HEK293T (cell line): ENCODE measurements around the gene KCNK4.
A peak's percentile ranks its signal among the peaks of the same experiment; 100 is the strongest.

ENCODE experiments used
- ARNT ChIP-seq: fragments of 450-650 bp; IDR thresholded peaks from 2 replicates; pipeline ENCODE4 v1.6.1; 2017; ENCODE audit warnings: mild to moderate bottlenecking
- ELF4 ChIP-seq: fragments of 450-650 bp; IDR thresholded peaks from 2 replicates; pipeline ENCODE4 v1.6.1; 2017; ENCODE audit warnings: antibody characterized with exemption
- FOXK2 ChIP-seq: fragments of 450-650 bp; IDR thresholded peaks from 2 replicates; pipeline ENCODE4 v1.6.1; 2016; ENCODE audit warnings: mild to moderate bottlenecking
- SP1 ChIP-seq: fragments of 450-650 bp; IDR thresholded peaks from 2 replicates; pipeline ENCODE4 v1.6.1; 2017
- TARDBP ChIP-seq: fragments of 450-650 bp; IDR thresholded peaks from 2 replicates; pipeline ENCODE4 v1.6.1; 2016
- TF ChIP-seq, protein P1 (sequence below): fragments of 450-650 bp; IDR thresholded peaks from 2 replicates; pipeline ENCODE4 v1.6.1; 2016

DNA sequence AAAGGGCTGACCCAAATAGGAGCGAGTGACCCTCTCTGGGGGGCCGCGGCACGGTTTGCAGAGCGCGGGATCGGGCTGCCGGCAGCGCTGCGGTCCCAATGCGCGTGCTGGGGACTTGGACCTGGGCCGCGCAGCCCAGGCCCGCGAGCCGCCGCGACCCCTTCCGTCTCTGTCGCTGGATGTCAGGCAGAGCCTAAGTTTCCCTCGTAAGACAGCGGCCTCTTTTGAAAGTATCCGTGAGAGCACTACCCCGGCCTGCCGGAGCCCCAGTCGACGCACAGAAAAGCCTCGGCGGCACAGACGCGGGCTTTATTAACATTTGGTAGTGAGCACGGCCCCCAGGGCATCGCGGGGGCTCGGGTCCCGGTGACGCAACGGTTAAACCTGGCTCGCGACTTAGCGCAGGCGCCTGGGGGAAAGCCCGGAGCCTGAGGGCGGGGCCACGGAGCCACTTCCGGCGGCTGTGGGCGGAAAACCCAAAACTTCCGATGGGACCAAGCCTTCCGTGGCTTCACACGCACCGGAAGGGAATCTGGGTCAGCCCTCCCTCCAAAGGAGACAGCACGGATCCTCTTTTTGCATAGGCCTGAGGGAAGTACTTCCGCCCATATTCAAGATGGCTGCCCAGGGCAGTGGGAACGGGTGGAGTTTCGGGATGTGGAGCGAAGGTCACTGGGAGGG lies 21.4 kb upstream of the KCNK4 start:
- TF ChIP-seq, protein P1, sequence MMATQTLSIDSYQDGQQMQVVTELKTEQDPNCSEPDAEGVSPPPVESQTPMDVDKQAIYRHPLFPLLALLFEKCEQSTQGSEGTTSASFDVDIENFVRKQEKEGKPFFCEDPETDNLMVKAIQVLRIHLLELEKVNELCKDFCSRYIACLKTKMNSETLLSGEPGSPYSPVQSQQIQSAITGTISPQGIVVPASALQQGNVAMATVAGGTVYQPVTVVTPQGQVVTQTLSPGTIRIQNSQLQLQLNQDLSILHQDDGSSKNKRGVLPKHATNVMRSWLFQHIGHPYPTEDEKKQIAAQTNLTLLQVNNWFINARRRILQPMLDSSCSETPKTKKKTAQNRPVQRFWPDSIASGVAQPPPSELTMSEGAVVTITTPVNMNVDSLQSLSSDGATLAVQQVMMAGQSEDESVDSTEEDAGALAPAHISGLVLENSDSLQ, result no peak; the same call in 1 of the 2 replicates
- TF ChIP-seq TARDBP (no peak), SP1 (no peak), FOXK2 (no peak), ARNT (no peak), ELF4 (peak; percentile 98)
